Cardiac muscle cell (in vitro differentiated cells and primary cell): ENCODE measurements around the gene PRKD1. TPM values are rescaled to one million over a fixed set of nuclear protein-coding genes. Genes with fewer than 3 reads are reported as not detected.

Source experiments
- DNase-seq, 2 donors: peaks; one replicate each; pipeline versions ENCODE4 v3.0.0 to v3.0.0-alpha.2; 2010 to 2017; ENCODE audit warnings: low read depth in 1 of 2, low spot score in 1 of 2
- H3K27ac ChIP-seq: fragments of 200-600 bp; sonication (generic); 2 replicates; pipeline ENCODE4 v1.5.1; 2016
- H3K27me3 ChIP-seq: fragments of 200-600 bp; sonication (generic); 2 replicates; pipeline ENCODE4 v1.6.0; 2016; ENCODE audit warnings: control low read depth
- H3K36me3 ChIP-seq: fragments of 200-600 bp; sonication (generic); 2 replicates; pipeline ENCODE4 v1.5.1; 2016; ENCODE audit warnings: control low read depth
- H3K4me1 ChIP-seq: fragments of 200-600 bp; sonication (generic); 2 replicates; pipeline ENCODE4 v1.8.1; 2017; ENCODE audit warnings: low read depth, mild to moderate bottlenecking, mixed run types
- H3K4me3 ChIP-seq: fragments of 200-600 bp; sonication (generic); 2 replicates; pipeline ENCODE4 v1.5.1; 2016; ENCODE audit warnings: mild to moderate bottlenecking
- H3K9me3 ChIP-seq: fragments of 200-600 bp; sonication (generic); 2 replicates; pipeline ENCODE4 v1.5.1; 2017; ENCODE audit warnings: low read depth, mild to moderate bottlenecking, control low read depth
- polyA plus RNA-seq: library from polyadenylated mRNA; unstranded; fragments of >200 nt; fragmentation: Nextera tagmentation; extraction: Ambion mirVana; gene quantifications from 2 replicates; pipeline ENCODE4 v1.2.1, GENCODE V29; 2016
- total RNA-seq: library from RNA; depleted of rRNA; stranded (reverse); fragments of >200 nt; gene quantifications from 2 replicates; pipeline ENCODE4 v1.2.3, GENCODE V29; 2016
- TF ChIP-seq, protein P1 (sequence below): IDR thresholded peaks from 2 replicates; pipeline ENCODE4 v1.5.1; 2012; ENCODE audit warnings: low read depth, mild to moderate bottlenecking, low read length

The PRKD1 gene
- total and polyA plus RNA-seq, 2 experiments from 2014 or later: 15.2 to 15.7 TPM

DNA sequence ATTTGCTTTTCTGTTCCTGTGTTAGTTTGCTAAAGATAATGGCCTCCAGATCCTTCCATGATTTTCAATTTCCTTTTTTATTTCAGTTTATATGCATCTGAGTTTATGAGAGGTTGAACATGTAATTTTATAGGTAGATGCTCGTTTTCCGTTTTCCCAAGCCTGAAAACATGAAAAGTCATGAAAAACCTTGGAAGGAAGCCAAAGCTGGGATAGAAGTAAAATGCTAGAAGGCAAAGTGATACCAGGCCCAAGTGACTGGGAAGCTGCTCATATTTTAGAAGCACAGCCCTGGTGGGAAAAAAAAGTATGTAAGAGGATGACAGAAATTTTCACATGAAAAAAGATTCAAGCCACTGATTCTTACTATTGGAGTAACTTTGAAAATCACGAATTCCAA lies 290.8 kb downstream of the PRKD1 start:
- DNase-seq: no peak
- no peaks in the 10 kb centered on the region for H3K36me3 ChIP-seq
- no peak overlapping the region for H3K4me3 ChIP-seq
- H3K27me3 ChIP-seq: no peaks in the 10 kb centered on the region
- H3K4me1 ChIP-seq: no peaks in the 10 kb centered on the region
- no peak overlapping the region for H3K27ac ChIP-seq
- no peaks in the 10 kb centered on the region for H3K9me3 ChIP-seq
- TF ChIP-seq, protein P1, sequence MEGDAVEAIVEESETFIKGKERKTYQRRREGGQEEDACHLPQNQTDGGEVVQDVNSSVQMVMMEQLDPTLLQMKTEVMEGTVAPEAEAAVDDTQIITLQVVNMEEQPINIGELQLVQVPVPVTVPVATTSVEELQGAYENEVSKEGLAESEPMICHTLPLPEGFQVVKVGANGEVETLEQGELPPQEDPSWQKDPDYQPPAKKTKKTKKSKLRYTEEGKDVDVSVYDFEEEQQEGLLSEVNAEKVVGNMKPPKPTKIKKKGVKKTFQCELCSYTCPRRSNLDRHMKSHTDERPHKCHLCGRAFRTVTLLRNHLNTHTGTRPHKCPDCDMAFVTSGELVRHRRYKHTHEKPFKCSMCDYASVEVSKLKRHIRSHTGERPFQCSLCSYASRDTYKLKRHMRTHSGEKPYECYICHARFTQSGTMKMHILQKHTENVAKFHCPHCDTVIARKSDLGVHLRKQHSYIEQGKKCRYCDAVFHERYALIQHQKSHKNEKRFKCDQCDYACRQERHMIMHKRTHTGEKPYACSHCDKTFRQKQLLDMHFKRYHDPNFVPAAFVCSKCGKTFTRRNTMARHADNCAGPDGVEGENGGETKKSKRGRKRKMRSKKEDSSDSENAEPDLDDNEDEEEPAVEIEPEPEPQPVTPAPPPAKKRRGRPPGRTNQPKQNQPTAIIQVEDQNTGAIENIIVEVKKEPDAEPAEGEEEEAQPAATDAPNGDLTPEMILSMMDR: no peak

DNA sequence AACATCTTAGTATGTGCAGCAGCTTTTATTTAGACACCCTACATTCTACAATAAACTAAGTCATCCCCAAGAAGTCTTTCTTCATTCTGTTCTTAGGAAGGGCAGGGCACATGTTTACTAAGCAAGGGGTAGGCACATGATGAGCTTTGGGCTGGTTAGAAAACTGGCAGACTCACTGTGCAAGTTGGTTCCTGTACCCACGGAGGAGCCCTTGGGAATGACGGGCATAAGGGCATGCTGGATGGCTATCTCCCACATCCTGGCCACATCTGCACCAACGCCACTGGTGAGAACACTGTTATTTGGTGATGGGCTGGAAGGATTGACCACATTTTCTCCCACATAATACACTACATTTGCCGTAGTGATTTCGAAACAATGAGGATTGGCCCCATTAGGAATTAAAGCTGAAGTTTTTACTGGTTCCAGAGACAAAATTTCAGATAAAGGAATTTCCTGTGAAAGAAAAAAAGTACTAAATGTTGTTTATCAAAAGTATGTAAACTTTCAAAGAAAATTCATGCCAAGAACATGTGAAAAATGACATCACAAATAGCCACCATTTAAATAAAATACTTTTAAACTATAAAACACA lies 297.0 kb downstream of the PRKD1 start:
- peak in 1 of 2 donors; percentile 74 for DNase-seq
- TF ChIP-seq, protein P1: no peak
- Histone ChIP-seq H3K36me3 (no peaks in the 10 kb centered on the region), H3K4me1 (no peaks in the 10 kb centered on the region), H3K4me3 (no peak overlapping the region), H3K9me3 (no peaks in the 10 kb centered on the region), H3K27ac (no peak overlapping the region), H3K27me3 (no peaks in the 10 kb centered on the region)

DNA sequence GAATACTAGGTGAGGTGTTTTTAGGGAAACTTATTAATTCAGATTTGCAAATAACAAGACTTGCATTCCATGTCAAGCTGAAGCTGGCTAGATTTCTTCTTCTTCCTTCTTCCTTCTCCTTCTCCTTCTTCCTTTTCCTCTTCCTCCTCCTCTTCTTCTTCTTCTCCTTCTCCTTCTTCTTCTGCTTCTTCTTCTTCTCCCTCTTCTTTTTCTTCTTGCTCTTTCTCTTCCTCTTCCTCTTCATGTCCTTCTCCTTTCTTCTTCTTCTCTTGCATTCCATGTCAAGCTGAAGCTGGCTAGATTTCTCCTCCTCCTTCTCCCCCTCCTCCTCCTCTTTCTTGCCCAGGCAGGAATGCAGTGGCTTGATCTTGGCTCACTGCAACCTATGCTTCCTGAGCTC lies 297.8 kb downstream of the PRKD1 start:
- Histone ChIP-seq H3K9me3 (no peaks in the 10 kb centered on the region), H3K36me3 (no peaks in the 10 kb centered on the region), H3K4me1 (no peaks in the 10 kb centered on the region), H3K27me3 (no peaks in the 10 kb centered on the region), H3K27ac (no peak overlapping the region), H3K4me3 (no peak overlapping the region)
- TF ChIP-seq, protein P1: no peak
- DNase-seq: peak in 1 of 2 donors; percentile 38

DNA sequence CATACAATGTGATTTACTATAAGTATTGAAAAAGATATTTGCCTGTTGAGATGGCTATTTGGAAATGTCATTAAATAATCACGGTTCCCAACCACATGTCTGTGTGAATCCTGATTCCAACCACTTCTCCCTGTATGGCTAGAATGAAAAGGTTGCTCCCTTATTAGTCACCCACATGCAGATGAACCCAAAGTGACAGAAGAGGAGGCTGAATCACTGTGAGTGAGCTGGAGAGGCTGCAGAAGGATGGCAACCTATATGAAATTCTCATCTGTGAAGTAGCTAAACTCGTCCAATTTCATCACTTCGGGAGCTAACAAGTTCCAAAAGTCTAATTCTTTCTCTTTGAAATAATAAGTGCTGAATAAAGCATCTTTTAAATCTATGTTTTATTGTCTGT lies 300.5 kb downstream of the PRKD1 start:
- no peaks in the 10 kb centered on the region for H3K27me3 ChIP-seq

DNA sequence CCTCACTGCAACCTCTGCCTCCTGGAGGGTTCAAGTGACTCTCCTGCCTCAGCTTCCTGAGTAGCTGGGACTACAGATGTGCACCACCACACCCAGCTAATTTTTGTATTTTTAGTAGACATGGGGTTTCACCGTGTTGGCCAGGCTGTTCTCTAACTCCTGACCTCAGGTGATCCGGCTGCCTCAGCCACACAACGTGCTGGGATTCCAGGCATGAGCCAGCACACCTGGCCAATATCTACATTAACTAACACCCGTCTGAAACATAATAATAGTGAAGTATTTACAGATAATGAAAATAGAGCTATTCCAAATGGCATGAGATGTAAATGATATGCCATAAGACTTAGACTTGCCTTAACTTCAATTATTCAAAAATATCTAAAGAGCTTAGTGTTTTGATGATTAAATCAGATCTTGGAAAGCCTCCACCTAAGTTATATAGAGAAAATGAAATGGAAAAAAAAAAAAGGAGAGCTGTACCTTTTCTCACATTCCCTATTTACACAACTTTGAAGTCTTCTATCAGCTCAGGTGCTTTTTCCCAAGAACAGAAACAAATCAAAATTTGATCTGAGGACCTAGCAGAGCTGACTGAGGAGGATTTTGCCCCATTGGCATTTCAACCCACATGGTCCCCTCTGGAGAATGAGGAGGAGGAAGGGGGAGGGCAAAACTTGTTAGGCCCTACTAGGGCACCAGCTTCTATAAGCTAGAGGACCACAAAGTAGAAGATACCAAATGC lies 309.2 kb downstream of the PRKD1 start:
- peaks cover 3% of the 10 kb centered on the region for H3K36me3 ChIP-seq
- TF ChIP-seq, protein P1: no peak
- H3K4me3 ChIP-seq: no peak overlapping the region
- H3K9me3 ChIP-seq: no peaks in the 10 kb centered on the region
- no peaks in the 10 kb centered on the region for H3K27me3 ChIP-seq
- H3K4me1 ChIP-seq: no peaks in the 10 kb centered on the region
- H3K27ac ChIP-seq: no peak overlapping the region
- DNase-seq: no peak

More for the DNA sequence above, 300.5 kb downstream of the PRKD1 start:
- H3K27ac ChIP-seq: no peak overlapping the region
- no peaks in the 10 kb centered on the region for H3K9me3 ChIP-seq
- H3K4me3 ChIP-seq: no peak overlapping the region
- H3K4me1 ChIP-seq: no peaks in the 10 kb centered on the region
- H3K36me3 ChIP-seq: peaks cover 8% of the 10 kb centered on the region
- TF ChIP-seq, protein P1: no peak
- DNase-seq: no peak
